Activated T-helper 1 cell treated with anti-CD3 and anti-CD28 coated beads, Interleukin-12 subunit alpha, Interleukin-12 subunit beta, Interleukin-2, Interleukin-4 antibody, amounts not matched to agents 30 ng/mL and 10 ng/mL and 1 ng/mL, durations not matched to agents 14 hours and 24 hours and 36 hours (primary cell): ENCODE measurements around the gene PPP1R3E. TPM values are rescaled to one million over a fixed set of nuclear protein-coding genes. Genes with fewer than 3 reads are reported as not detected.

Source experiments
- total RNA-seq: library from RNA; stranded (reverse); gene quantifications from 2 replicates; pipeline ENCODE4 v1.2.3, GENCODE V29; 2022

PPP1R3E gene
- total RNA-seq, 1 donor from 2014 or later = 17.3 TPM

Other genes starting within 250 kb of the PPP1R3E start
- 1.0 and 1.2 TPM in 2 replicates for gene CDH24, start 245.3 kb downstream of the PPP1R3E start, total RNA-seq
- gene ACIN1, start 207.7 kb downstream of the PPP1R3E start, total RNA-seq = 221 and 225 TPM in 2 replicates
- gene C14orf119, start 207.4 kb downstream of the PPP1R3E start, total RNA-seq = 49.7 and 55.6 TPM in 2 replicates
- not detected in 2 replicates for gene CIROP, start 197.9 kb downstream of the PPP1R3E start, total RNA-seq
- gene CEBPE, start 183.6 kb downstream of the PPP1R3E start, total RNA-seq = not detected in 2 replicates
- gene SLC7A8, start 119.2 kb downstream of the PPP1R3E start, total RNA-seq = not detected in 2 replicates
- not detected in 2 replicates for gene RNF212B, start 64.9 kb downstream of the PPP1R3E start, total RNA-seq
- gene HOMEZ, start 16.7 kb downstream of the PPP1R3E start, total RNA-seq = 10.9 and 12.2 TPM in 2 replicates
- 4.1 and 7.1 TPM in 2 replicates for gene BCL2L2, start 4.0 kb upstream of the PPP1R3E start, total RNA-seq
- gene PABPN1, start 18.6 kb upstream of the PPP1R3E start, total RNA-seq = 252 and 266 TPM in 2 replicates
- 3.1 and 5.0 TPM in 2 replicates for gene SLC22A17, start 50.0 kb upstream of the PPP1R3E start, total RNA-seq
- not detected in 2 replicates for gene EFS, start 62.3 kb upstream of the PPP1R3E start, total RNA-seq
- not detected in 2 replicates for gene IL25, start 70.0 kb upstream of the PPP1R3E start, total RNA-seq
- not detected in 2 replicates for gene CMTM5, start 74.2 kb upstream of the PPP1R3E start, total RNA-seq
- 0.52 and 0.59 TPM in 2 replicates for gene MYH6, start 105.4 kb upstream of the PPP1R3E start, total RNA-seq
- gene MYH7, start 132.8 kb upstream of the PPP1R3E start, total RNA-seq = 0.05 TPM in 2 replicates
- 80.1 and 84.5 TPM in 2 replicates for gene NGDN, start 166.8 kb upstream of the PPP1R3E start, total RNA-seq
- 2.2 and 2.7 TPM in 2 replicates for gene ZFHX2, start 248.9 kb upstream of the PPP1R3E start, total RNA-seq